ENCODE measurements around the gene PSTPIP1.

DNA sequence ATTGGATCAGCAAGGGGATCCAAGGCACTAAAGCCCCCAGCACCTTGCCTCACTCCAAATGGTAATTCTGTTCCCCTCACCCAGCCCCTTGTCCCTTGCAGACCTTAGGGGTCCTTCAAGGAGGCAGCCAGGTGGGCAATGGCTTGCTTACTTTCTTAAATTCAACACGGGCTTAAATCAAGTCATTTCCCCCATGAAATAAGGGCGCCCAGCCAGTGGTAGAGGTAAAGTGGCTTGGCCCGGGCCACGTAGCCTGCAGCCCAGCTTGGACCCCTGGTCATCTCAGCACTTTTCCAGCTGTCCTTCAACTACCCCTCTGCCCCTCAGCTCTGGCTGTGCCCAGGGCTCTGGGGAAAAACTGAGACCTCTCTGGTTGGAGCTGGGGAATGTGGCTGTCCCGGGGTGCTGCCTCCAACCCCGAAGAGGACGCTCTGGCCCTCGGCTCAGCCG lies 1.2 kb downstream of the PSTPIP1 start:
- no peak for TF ChIP-seq POLR2A (IDR thresholded peaks at IDR 0.05)
- TF ChIP-seq, protein P1, sequence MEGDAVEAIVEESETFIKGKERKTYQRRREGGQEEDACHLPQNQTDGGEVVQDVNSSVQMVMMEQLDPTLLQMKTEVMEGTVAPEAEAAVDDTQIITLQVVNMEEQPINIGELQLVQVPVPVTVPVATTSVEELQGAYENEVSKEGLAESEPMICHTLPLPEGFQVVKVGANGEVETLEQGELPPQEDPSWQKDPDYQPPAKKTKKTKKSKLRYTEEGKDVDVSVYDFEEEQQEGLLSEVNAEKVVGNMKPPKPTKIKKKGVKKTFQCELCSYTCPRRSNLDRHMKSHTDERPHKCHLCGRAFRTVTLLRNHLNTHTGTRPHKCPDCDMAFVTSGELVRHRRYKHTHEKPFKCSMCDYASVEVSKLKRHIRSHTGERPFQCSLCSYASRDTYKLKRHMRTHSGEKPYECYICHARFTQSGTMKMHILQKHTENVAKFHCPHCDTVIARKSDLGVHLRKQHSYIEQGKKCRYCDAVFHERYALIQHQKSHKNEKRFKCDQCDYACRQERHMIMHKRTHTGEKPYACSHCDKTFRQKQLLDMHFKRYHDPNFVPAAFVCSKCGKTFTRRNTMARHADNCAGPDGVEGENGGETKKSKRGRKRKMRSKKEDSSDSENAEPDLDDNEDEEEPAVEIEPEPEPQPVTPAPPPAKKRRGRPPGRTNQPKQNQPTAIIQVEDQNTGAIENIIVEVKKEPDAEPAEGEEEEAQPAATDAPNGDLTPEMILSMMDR (IDR thresholded peaks at IDR 0.05) = no peak
- no peak for TF ChIP-seq POLR2AphosphoS5 (IDR thresholded peaks at IDR 0.05)
- TF ChIP-seq EP300 (IDR thresholded peaks at IDR 0.05) = no peak
